GM10248 (cell line): ENCODE data around the gene APMAP.

Experiments used
- CTCF ChIA-PET: fragments of 300-600 bp; sonication (Branson Sonifier 250); formaldehyde crosslinking; extraction: SDS; loops from one replicate; lab custom pipeline; 2021; ENCODE audit warnings: antibody characterized with exemption; lab: Yijun Ruan, JAX
- POLR2A ChIA-PET: fragments of 350-650 bp; sonication (Branson Sonifier 250); formaldehyde crosslinking; extraction: SDS; loops from one replicate; lab custom pipeline; 2020; ENCODE audit warnings: antibody characterized with exemption; lab: Yijun Ruan, JAX
- DNase-seq: peaks from one replicate; pipeline ENCODE4 v3.0.0; 2012; ENCODE audit errors: extremely low spot score
- TF ChIP-seq, protein P1 (sequence below): IDR thresholded peaks from 2 replicates; pipeline ENCODE4 v1.5.1; 2012; ENCODE audit warnings: mild to moderate bottlenecking, low read depth; ENCODE audit errors: extremely low read depth, missing control alignments, control extremely low read depth

Gene APMAP

GRCh38 chr20:24957326-24958016 lies 35.1 kb downstream of the APMAP start:
- CTCF ChIA-PET, result no interaction called here
- POLR2A ChIA-PET, result no interaction called here
- TF ChIP-seq, protein P1, sequence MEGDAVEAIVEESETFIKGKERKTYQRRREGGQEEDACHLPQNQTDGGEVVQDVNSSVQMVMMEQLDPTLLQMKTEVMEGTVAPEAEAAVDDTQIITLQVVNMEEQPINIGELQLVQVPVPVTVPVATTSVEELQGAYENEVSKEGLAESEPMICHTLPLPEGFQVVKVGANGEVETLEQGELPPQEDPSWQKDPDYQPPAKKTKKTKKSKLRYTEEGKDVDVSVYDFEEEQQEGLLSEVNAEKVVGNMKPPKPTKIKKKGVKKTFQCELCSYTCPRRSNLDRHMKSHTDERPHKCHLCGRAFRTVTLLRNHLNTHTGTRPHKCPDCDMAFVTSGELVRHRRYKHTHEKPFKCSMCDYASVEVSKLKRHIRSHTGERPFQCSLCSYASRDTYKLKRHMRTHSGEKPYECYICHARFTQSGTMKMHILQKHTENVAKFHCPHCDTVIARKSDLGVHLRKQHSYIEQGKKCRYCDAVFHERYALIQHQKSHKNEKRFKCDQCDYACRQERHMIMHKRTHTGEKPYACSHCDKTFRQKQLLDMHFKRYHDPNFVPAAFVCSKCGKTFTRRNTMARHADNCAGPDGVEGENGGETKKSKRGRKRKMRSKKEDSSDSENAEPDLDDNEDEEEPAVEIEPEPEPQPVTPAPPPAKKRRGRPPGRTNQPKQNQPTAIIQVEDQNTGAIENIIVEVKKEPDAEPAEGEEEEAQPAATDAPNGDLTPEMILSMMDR, result no peak
- DNase-seq, result no peak

- POLR2A ChIA-PET, result no interaction called here
- CTCF ChIA-PET, result interaction anchor here (1.1 to 1.8 kb wide), 2 partner anchors 8 to 10 kb away, joined by 3 to 6 read pairs; no protein-coding TSS in a partner anchor
- TF ChIP-seq, protein P1, result no peak
- no peak for DNase-seq
Observed at GRCh38 chr20:24956001-24956841, 36.3 kb downstream of the APMAP start.

DNA sequence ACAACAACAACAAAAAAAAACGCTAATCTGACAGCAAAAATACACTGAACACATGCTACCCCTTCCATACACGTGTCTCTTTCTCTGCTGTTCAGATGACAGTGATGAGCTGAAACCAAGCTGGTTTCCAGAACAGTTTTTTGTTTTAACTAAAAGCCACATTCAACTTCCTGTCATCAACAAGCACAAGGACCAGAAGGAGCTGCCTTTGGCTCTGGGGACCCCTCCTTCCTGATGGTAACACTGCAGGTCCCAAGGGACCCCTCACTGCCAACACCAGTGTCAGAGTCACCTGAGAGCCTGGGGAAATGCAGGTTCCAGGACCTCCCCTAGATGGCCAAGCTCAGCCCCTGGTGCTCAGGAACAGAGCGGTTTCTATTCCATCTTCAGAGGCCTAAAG lies 37.5 kb downstream of the APMAP start:
- TF ChIP-seq, protein P1, result no peak
- ChIA-PET POLR2A (no interaction called here), CTCF (interaction anchor here (1.1 to 1.8 kb wide), 2 partner anchors 10 to 12 kb away, joined by 3 to 6 read pairs; no protein-coding TSS in a partner anchor)
- peak; percentile 49 for DNase-seq

DNA sequence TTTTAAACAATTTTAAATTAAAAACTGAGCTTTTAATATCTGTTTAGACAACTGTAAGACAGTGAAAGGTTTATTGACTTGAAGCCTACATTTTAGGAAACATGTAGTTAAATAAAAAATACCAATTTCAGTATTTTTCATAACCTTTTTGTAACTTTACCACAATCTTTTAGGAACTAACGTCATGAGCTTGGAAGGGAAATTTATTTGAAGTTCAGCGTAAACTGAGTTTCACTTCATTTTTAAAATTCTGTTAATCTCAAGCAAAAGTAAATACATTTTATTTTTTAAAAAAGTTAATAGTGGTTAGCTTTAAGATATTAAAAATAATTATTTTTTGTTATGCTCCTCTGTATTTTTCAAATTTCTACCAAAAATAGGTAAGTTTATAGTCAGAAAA lies 38.0 kb downstream of the APMAP start:
- CTCF ChIA-PET, result interaction anchor here (0.9 to 1.8 kb wide), 2 partner anchors 12 to 37 kb away, joined by 3 to 6 read pairs; no protein-coding TSS in a partner anchor
- POLR2A ChIA-PET, result no interaction called here
- DNase-seq, result no peak
- TF ChIP-seq, protein P1, result no peak

GRCh38 chr20:24954151-24954550 lies 38.4 kb downstream of the APMAP start:
- TF ChIP-seq, protein P1, result no peak
- no peak for DNase-seq
- CTCF ChIA-PET, result interaction anchor here (0.9 to 1.8 kb wide), 2 partner anchors 12 to 36 kb away, joined by 3 to 6 read pairs; no protein-coding TSS in a partner anchor
- POLR2A ChIA-PET, result no interaction called here

DNA sequence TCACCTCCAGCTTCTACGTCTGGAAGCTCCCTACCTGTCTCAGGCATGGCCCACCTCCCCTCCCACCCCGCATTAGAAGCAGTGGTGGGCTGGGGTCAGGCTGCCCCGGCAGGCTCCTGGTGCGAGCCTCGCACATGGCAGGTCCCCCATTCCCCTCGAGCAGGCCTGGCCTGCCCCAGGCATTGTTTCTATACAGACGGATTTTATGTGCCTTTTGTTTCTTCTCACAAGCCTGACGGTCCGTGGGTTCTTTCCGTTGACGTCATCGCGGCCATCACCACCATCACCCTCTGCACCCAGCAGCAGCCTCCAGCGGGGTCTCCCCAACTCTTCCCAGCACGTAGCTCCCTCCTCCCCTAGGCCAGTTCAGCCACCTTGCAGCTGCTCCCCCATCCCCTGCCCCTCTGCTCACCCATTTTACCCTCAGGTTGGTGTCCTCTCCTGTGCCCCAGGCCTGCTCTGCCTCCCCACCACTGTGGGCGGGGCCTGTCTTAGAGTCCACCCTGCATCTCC lies 38.9 kb downstream of the APMAP start:
- DNase-seq, result no peak
- CTCF ChIA-PET, result interaction anchor here (0.9 to 1.9 kb wide), 2 partner anchors 23 to 36 kb away, joined by 3 to 6 read pairs; no protein-coding TSS in a partner anchor
- POLR2A ChIA-PET, result no interaction called here

More for the DNA sequence above, 38.9 kb downstream of the APMAP start:
- TF ChIP-seq, protein P1, result no peak
